Measurements from ENCODE around the gene E2F3.

DNA sequence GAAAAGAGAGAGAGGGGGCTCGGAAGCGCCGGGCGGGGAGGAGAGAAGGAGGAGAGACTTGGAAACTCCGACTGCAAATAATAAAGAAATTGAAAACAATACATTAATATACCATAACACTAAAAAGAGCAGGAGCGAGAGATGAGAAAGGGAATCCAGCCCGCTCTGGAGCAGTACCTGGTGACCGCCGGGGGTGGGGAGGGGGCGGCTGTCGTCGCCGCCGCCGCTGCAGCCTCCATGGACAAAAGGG, 338 bp downstream of the E2F3 start:
- TF ChIP-seq SUZ12 (IDR thresholded peaks at IDR 0.05; ENCODE audit: extremely low read depth, insufficient read depth, insufficient read length): no peak
- no peak for TF ChIP-seq YY1 (IDR thresholded peaks at IDR 0.05; ENCODE audit: insufficient read depth, insufficient read length)
